Testis (tissue), 2 donors: ENCODE measurements around the gene SORCS3.

ENCODE experiments used
- POLR2A ChIP-seq: fragments of 450-650 bp; IDR thresholded peaks from one replicate; pipeline ENCODE4 v1.6.1; 2017; ENCODE audit warnings: antibody characterized with exemption, mild to moderate bottlenecking, moderate library complexity
- TF ChIP-seq, protein P1 (sequence below), 3 experiments: fragments of 450-650 bp in 2 of 3; fragments of 200-600 bp in 1 of 3; sonication (generic) in 1 of 3; IDR thresholded peaks; one replicate each; pipeline ENCODE4 v1.5.1; 2016 to 2019; ENCODE audit warnings: antibody characterized with exemption in 3 of 3, mild to moderate bottlenecking in 2 of 3, moderate library complexity in 1 of 3

GRCh38 chr10:105258036-105258673, 617.1 kb downstream of the SORCS3 start:
- TF ChIP-seq, protein P1, sequence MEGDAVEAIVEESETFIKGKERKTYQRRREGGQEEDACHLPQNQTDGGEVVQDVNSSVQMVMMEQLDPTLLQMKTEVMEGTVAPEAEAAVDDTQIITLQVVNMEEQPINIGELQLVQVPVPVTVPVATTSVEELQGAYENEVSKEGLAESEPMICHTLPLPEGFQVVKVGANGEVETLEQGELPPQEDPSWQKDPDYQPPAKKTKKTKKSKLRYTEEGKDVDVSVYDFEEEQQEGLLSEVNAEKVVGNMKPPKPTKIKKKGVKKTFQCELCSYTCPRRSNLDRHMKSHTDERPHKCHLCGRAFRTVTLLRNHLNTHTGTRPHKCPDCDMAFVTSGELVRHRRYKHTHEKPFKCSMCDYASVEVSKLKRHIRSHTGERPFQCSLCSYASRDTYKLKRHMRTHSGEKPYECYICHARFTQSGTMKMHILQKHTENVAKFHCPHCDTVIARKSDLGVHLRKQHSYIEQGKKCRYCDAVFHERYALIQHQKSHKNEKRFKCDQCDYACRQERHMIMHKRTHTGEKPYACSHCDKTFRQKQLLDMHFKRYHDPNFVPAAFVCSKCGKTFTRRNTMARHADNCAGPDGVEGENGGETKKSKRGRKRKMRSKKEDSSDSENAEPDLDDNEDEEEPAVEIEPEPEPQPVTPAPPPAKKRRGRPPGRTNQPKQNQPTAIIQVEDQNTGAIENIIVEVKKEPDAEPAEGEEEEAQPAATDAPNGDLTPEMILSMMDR (IDR thresholded peaks at IDR 0.05) = no peak
- TF ChIP-seq POLR2A = no peak
